Effector memory CD8-positive, alpha-beta T cell (primary cell): ENCODE measurements around the gene KDM7A.

Source experiments
- ATAC-seq: fragments of 150-1000 bp; cut with Tn5 transposase; replicated peaks from 2 replicates; pipeline ENCODE4 v1.10.0; 2021; ENCODE audit warnings: mild to moderate bottlenecking, moderate library complexity
- DNase-seq, 3 experiments: peaks; one replicate each; pipeline ENCODE4 v3.0.0; 2021
- H3K27ac Mint-ChIP-seq, 2 donors: one replicate each; pipeline ENCODE4 v1.8.0; 2022; ENCODE audit warnings: mild to moderate bottlenecking in 2 of 2, mixed read lengths in 2 of 2, moderate library complexity in 2 of 2
- H3K27me3 Mint-ChIP-seq, 2 donors: one replicate each; pipeline ENCODE4 v1.8.0; 2022; ENCODE audit warnings: mixed read lengths in 2 of 2
- H3K36me3 Mint-ChIP-seq: one replicate; pipeline ENCODE4 v1.8.0; 2022; ENCODE audit warnings: mild to moderate bottlenecking, moderate library complexity, mixed read lengths; ENCODE audit not compliant: insufficient read depth
- H3K4me1 Mint-ChIP-seq, 2 donors: one replicate each; pipeline ENCODE4 v1.8.0; 2022; ENCODE audit warnings: low read depth in 2 of 2, mixed read lengths in 2 of 2
- H3K4me3 Mint-ChIP-seq, 2 donors: one replicate each; pipeline ENCODE4 v1.8.0; 2022; ENCODE audit warnings: mild to moderate bottlenecking in 2 of 2, mixed read lengths in 2 of 2, moderate library complexity in 2 of 2
- H3K9me3 Mint-ChIP-seq, 2 donors: one replicate each; pipeline ENCODE4 v1.8.0; 2022; ENCODE audit warnings: mixed read lengths in 2 of 2

Gene KDM7A

DNA sequence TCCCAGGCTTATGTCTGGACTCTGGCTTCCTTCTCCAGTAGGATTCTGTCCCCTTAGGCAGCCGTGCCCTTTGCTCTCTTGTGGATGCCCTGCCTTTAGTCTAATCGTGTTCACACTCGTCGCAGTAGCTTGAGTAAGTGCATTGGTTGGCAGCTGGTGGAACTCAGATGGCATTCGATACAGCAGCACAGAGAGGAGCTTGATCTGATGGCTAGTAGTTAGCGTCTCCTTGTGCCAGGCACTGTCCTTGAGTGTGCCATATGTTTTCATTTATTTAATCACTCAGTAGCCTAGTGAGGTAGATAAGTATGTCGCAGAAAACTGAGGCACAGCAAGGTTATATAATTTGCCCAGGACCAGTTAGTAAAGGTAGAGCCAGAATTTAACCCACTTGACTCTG lies 95.9 kb downstream of the KDM7A start:
- no peak overlapping the region for H3K4me3 Mint-ChIP-seq
- no peak for DNase-seq
- H3K9me3 Mint-ChIP-seq, result no peaks in the 10 kb centered on the region
- peaks cover 3% of the 10 kb centered on the region for H3K36me3 Mint-ChIP-seq
- H3K4me1 Mint-ChIP-seq, result peaks cover 23 to 32% of the 10 kb centered on the region in 2 donors
- no peaks in the 10 kb centered on the region for H3K27me3 Mint-ChIP-seq
- peak overlapping the region in 1 of 2 donors; percentile 39 for H3K27ac Mint-ChIP-seq
- ATAC-seq, result no peak

DNA sequence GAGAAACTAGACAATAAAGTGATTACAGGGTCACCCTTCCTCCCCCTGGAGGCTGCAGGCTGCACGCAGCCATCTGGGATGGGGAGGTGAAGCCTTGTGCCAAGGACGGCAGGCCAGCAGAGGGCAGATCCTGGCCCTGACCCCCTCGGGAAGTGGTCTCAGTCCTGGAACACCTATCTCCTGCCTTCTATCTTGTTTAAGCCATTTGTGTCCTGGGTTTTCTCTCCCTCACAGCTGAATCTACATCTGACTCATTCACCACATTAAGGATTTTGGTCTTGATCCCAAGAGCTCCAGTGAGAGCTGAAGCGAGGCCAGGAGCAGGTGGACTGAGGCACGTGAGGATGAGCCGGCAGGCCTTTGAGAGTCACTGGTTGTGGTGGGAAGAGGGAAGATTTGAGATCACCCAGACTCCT lies 97.7 kb downstream of the KDM7A start:
- DNase-seq (no peak), ATAC-seq (no peak)
- H3K27me3 Mint-ChIP-seq, result peaks cover 0 to 9% of the 10 kb centered on the region in 2 donors
- H3K9me3 Mint-ChIP-seq, result no peaks in the 10 kb centered on the region
- H3K36me3 Mint-ChIP-seq, result peaks cover 3% of the 10 kb centered on the region
- H3K27ac Mint-ChIP-seq, result peak overlapping the region in 1 of 2 donors; percentile 38
- peak overlapping the region in 1 of 2 donors; percentile 6 for H3K4me3 Mint-ChIP-seq
- H3K4me1 Mint-ChIP-seq, result peaks cover 13 to 19% of the 10 kb centered on the region in 2 donors

DNA sequence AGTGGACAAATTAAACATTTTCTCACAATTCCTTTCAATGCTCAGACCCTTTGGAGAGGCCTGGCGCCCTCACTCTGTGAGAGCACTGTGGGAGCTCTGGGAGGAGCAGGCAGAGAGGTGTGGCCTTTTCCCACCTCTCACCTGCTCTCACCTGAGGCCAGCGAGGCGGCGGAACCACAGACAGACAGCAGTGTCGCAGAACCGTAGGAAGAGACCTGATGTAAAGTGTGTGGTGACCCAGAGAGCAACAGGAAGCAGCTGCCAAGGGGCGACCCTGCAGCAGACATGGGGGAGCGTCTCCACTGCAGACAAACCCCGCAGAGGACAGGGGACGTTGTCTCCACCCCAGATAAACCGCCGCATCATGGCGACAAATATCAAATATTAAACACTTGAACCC lies 98.4 kb downstream of the KDM7A start:
- Mint-ChIP-seq H3K9me3 (no peaks in the 10 kb centered on the region), H3K4me3 (peak overlapping the region; percentile 6 to 59), H3K36me3 (peaks cover 3% of the 10 kb centered on the region), H3K27ac (no peak overlapping the region), H3K27me3 (peaks cover 0 to 9% of the 10 kb centered on the region in 2 donors), H3K4me1 (peaks cover 6 to 12% of the 10 kb centered on the region in 2 donors)
- DNase-seq (no peak), ATAC-seq (no peak)

DNA sequence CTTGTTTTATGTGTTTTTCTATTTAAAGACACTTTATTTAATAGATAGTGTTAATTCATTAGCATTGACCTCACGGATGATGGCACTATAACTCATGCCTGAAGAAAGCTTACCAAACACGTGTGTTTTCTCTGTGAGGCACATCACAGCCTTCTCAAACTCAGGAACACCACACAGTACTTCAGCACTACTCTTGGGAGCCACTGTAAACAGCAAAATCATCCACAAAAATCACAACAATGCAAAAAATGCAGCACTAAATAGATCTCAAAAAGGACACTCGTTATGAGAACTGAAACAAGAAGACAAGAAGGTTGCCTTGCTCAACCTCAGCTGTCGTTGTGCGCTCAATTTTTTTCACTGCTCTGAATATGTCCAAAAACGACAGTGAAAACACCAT lies 102.0 kb downstream of the KDM7A start:
- DNase-seq, result no peak
- peaks cover 0 to 9% of the 10 kb centered on the region in 2 donors for H3K27me3 Mint-ChIP-seq
- ATAC-seq, result no peak
- no peak overlapping the region for H3K4me3 Mint-ChIP-seq
- H3K4me1 Mint-ChIP-seq, result peaks cover 0 to 2% of the 10 kb centered on the region in 2 donors
- no peaks in the 10 kb centered on the region for H3K36me3 Mint-ChIP-seq
- H3K27ac Mint-ChIP-seq, result no peak overlapping the region
- peaks cover 2 to 7% of the 10 kb centered on the region in 2 donors for H3K9me3 Mint-ChIP-seq

DNA sequence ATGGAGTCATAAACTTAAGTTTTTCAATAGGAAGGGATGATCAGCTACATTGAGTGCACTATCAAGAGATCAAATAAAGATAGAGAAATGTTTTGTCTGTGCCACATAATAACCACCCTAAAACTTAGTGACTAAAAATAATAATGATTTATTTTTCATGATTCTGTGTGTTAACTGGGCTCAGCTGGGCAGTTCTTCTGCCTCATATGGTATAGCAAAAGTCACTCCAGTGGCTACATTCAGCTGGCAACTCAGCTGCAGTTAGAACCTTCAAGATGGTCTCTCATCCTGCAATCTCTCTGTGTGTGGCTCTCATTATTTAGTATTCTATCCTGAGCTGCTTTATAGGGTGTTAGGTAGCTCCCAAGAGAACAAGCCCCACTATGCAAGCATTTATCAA lies 106.2 kb downstream of the KDM7A start:
- Mint-ChIP-seq H3K4me3 (no peak overlapping the region), H3K9me3 (peaks cover 14 to 19% of the 10 kb centered on the region in 2 donors), H3K27me3 (peaks cover 6 to 9% of the 10 kb centered on the region in 2 donors), H3K36me3 (no peaks in the 10 kb centered on the region), H3K4me1 (no peaks in the 10 kb centered on the region), H3K27ac (no peak overlapping the region)
- DNase-seq (no peak), ATAC-seq (no peak)

DNA sequence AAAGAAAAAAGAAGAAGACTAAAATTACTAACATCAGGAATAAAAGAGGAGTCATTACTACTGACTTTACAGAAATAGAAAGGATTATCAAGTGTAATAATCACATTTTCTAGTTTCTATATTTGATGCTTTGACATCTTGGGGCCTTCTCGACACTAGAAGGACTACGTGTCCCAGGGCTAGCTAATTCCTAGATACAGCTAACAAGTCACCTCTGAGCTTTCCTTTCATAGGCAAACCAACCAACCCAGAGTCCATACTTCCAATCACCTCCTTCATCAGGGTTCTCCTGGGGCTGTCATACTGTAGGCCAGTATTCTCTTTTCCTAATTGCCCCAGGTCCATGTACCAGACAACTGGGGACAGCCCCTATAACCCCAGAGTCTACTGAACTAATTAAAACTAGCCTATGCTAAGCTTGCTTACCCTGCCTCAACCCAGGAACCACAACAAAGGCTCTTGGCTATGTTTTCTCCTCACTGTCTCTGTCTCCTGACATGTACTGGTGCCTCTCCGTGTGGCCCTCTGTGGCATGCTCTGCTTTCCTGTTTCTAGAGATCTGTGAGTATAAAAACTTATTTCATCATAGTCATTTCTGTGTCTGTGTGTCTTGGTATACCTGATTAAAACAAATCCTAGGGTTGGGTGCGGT lies 107.4 kb downstream of the KDM7A start:
- Mint-ChIP-seq H3K9me3 (peaks cover 14 to 19% of the 10 kb centered on the region in 2 donors), H3K36me3 (no peaks in the 10 kb centered on the region), H3K27ac (no peak overlapping the region), H3K4me1 (no peaks in the 10 kb centered on the region), H3K27me3 (peaks cover 4 to 6% of the 10 kb centered on the region in 2 donors), H3K4me3 (no peak overlapping the region)
- DNase-seq (no peak), ATAC-seq (no peak)

DNA sequence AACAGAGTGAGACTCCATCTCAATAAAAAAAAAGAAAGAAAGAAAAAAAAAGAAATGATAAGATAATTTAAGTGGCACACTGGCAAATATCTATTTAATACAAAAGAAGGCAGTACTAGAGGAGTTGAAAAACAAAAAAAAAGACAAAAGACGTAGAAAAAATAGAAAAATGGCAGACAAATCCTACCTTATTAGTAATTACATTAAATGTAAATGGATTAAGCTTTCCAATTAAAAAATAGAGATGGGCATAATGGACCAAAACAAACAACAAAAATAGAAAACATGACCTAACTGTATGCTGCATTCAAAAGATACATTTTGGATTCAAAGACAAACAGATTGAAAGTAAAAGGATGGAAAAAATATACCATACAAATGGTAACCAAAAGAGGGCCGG lies 108.8 kb downstream of the KDM7A start:
- Mint-ChIP-seq H3K27me3 (peaks cover 0 to 6% of the 10 kb centered on the region in 2 donors), H3K9me3 (peaks cover 14 to 19% of the 10 kb centered on the region in 2 donors)

DNA sequence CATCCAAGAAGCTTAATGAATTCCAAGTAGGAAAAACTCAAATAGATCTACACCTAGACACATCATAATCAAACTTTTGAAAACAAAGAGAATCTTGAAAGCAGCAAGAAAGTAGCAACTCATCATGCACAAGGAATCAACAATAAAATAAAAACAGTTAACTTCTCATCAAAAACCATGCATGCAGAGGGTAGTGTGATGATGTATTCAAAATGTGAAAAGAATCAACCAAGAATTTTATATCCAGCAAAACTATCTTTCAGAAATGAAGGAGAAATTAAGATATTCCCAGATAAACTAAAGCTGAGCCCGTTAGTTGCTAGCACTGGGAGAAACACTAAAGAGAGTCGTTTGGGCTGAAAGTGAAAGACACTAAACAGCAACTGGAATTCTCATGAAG lies 109.7 kb downstream of the KDM7A start:
- Mint-ChIP-seq H3K4me3 (no peak overlapping the region), H3K27me3 (peaks cover 0 to 6% of the 10 kb centered on the region in 2 donors), H3K36me3 (peaks cover 8% of the 10 kb centered on the region), H3K9me3 (peaks cover 14 to 19% of the 10 kb centered on the region in 2 donors), H3K27ac (no peak overlapping the region), H3K4me1 (peaks cover 5 to 11% of the 10 kb centered on the region in 2 donors)
- ATAC-seq (no peak), DNase-seq (no peak)

More for the DNA sequence above, 108.8 kb downstream of the KDM7A start:
- Mint-ChIP-seq H3K36me3 (peaks cover 2% of the 10 kb centered on the region), H3K27ac (no peak overlapping the region), H3K4me3 (no peak overlapping the region), H3K4me1 (peaks cover 4 to 10% of the 10 kb centered on the region in 2 donors)
- DNase-seq, result no peak
- ATAC-seq, result no peak

DNA sequence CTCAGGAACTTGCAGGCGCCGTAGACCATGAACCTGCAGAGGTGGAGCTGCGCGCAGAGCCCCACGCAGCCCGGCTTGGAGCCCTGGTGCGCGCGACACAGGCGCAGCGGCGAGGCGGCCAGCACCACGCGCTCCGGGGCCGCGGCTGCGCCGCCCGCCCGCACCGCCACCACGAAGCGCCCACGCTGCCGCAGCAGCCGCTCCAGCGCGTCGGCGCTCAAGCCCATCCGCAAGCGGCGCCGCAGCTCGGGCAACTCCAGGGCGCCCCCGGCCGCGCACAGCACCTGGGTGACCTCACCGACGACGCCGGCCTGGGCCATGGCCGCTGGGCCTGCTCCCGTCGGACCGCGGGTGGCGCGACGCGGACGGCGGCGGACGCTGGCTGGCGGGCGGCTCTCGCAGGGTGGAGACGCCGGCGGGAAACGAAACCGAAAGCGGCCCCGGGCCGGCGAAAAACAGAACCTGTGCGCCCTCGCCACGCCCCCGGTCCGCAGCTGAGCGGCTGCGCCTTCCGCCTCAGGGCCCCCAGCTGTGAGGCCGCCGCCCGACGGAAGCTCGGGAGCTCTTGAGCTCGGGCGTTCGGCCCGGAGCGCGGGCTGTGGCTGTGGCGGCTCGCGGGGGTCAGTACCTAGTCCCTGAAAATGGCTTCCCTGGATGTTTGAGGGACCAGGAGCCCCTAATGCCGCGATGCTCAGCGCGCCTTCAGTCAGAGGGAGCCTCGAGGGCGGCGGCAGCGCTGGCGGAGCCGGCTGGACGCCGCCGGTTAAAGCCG lies 114.1 kb downstream of the KDM7A start, which contains the start of gene PARP12:
Gene PARP12, minus strand, starts transcription at position 424 of the 772 bp plus-strand sequence. Its CDS starts 104 bp downstream, at position 320.
- peaks cover 12% of the 10 kb centered on the region in 2 donors for H3K9me3 Mint-ChIP-seq
- peak within 1 kb of the TSS; percentile 91 to 93 for H3K27ac Mint-ChIP-seq
- H3K4me3 Mint-ChIP-seq, result peak within 1 kb of the TSS; percentile 88 to 91
- DNase-seq (peak; percentile 80 to 83 (median 82)), ATAC-seq (peak; percentile 82)
- peaks cover 11% of the 10 kb centered on the region for H3K36me3 Mint-ChIP-seq
- peaks cover 0 to 6% of the 10 kb centered on the region in 2 donors for H3K27me3 Mint-ChIP-seq
- H3K4me1 Mint-ChIP-seq, result peaks cover 36 to 53% of the 10 kb centered on the region in 2 donors

DNA sequence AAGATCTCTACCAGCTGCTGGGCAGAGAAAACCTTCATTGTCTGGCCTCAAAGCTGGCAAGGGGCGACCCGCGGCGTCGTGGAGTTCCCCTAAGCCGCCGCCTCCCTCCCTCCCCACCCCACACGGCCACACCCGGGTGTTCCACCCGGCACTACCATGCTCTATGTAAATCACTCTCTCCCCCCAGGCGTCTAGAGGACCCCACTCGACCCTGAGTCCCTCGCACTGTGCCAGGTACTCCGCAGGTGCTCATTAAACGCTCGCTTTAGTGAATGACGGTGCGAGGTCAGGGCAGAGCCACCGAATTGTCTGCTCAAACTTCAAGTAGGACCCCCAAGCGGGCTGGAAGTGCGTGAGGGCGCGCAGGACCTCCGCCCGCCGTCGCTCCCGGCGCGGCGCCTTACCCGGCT lies 114.7 kb downstream of the KDM7A start:
- peaks cover 9% of the 10 kb centered on the region in 2 donors for H3K9me3 Mint-ChIP-seq
- peaks cover 38 to 57% of the 10 kb centered on the region in 2 donors for H3K4me1 Mint-ChIP-seq
- H3K27ac Mint-ChIP-seq, result peak overlapping the region; percentile 91 to 93
- ATAC-seq, result peak; percentile 61
- DNase-seq, result peak; percentile 41 to 43 (median 43)
- H3K27me3 Mint-ChIP-seq, result peaks cover 0 to 6% of the 10 kb centered on the region in 2 donors
- H3K36me3 Mint-ChIP-seq, result peaks cover 11% of the 10 kb centered on the region
- peak overlapping the region; percentile 88 to 91 for H3K4me3 Mint-ChIP-seq

DNA sequence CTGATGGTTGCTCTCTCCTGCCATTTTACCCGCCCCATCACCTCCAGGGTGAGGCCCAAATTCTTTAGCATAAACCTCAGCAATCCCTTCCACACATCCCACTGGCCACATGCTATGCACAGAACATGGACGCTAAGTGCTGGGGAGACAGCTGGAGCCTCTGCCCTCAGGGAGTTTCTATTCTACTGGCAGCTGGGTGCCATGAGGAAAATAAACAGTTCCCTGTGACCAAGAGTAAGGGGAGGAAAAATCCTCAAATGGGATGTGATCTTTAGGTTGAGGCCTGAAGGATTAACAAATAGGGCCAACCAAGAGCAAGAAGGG lies 115.2 kb downstream of the KDM7A start:
- H3K4me3 Mint-ChIP-seq, result peak overlapping the region; percentile 88 to 91
- no peak for DNase-seq
- ATAC-seq, result no peak
- H3K4me1 Mint-ChIP-seq, result peaks cover 40 to 62% of the 10 kb centered on the region in 2 donors
- H3K36me3 Mint-ChIP-seq, result peaks cover 14% of the 10 kb centered on the region
- peaks cover 4 to 5% of the 10 kb centered on the region in 2 donors for H3K9me3 Mint-ChIP-seq
- H3K27me3 Mint-ChIP-seq, result peaks cover 0 to 1% of the 10 kb centered on the region in 2 donors
- H3K27ac Mint-ChIP-seq, result peak overlapping the region; percentile 91 to 93

DNA sequence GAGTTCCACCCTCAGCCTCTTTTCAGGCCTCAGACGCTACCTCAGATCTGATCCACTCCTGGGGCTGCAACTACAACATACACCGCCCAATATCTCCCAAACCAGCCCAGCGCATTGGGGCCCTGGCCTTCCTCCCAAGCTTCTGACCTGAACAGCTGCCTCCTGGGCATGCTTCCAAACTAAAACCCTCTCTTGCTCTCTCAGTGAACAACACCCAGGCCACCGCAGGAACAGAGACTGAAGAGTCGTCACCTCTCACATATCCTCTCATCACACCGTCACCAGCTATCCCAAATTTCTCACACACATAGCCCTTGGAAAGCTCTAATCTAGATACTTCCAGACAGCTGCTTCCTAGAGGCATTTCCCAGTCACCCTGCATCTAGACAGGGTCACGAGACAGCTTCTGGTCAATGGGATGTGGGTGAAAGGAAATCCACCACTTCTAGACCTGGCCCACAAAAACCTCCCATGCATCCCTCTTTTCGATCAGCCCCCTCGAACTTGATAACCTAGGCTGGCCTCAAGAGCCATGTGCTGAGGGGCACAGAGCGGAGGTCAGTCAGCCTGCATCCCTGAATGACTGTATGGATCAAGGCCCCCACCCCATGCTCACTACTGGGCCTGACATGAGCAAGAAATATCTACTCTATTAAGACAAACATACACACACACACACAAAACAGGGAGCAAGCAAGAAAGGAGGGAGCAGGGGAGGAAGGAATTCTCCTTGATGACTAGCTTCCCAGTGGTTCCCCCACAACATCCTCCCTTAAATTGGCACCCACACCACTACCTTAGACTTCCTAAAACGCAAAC lies 115.8 kb downstream of the KDM7A start:
- Mint-ChIP-seq H3K9me3 (peaks cover 0 to 2% of the 10 kb centered on the region in 2 donors), H3K4me3 (peak overlapping the region; percentile 88 to 91), H3K27me3 (no peaks in the 10 kb centered on the region), H3K4me1 (peaks cover 45 to 66% of the 10 kb centered on the region in 2 donors), H3K27ac (peak overlapping the region; percentile 91 to 93), H3K36me3 (peaks cover 17% of the 10 kb centered on the region)
- DNase-seq (no peak), ATAC-seq (no peak)

DNA sequence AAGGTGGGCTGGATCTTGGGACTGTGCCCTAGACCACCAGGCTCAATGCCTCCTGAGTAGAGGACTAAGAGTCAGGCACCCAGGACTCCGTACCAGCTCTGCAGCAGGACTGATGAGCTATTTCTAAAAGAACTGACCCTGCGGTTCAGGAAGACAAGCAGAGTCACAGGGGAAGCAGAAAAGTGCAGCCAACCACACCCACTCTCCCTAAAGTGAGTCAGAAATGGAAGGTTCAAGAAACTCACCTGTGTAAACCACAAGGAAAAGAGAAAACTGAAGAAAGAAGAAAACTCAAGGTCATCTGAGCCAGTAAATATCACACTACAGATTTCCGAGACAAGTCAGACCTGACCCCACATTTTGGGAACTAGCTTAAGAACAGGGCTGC lies 116.5 kb downstream of the KDM7A start:
- ATAC-seq, result no peak
- peak overlapping the region; percentile 88 to 91 for H3K4me3 Mint-ChIP-seq
- H3K27me3 Mint-ChIP-seq, result no peaks in the 10 kb centered on the region
- H3K27ac Mint-ChIP-seq, result peak overlapping the region; percentile 91 to 93
- peaks cover 17% of the 10 kb centered on the region for H3K36me3 Mint-ChIP-seq
- H3K4me1 Mint-ChIP-seq, result peaks cover 49 to 71% of the 10 kb centered on the region in 2 donors
- no peak for DNase-seq
- no peaks in the 10 kb centered on the region for H3K9me3 Mint-ChIP-seq
